D721Med (cell line): ENCODE measurements around the gene ZNF750.

Experiments used
- DNase-seq: peaks from one replicate; pipeline ENCODE4 v3.0.0; 2011; ENCODE audit warnings: low spot score; ENCODE audit not compliant: insufficient read length
- FAIRE-seq: peaks from 2 replicates; lab custom pipeline; 2011; peaks lifted over from hg19 to GRCh38; lab: Jason Lieb, UNC
- TF ChIP-seq, protein P1 (sequence below): IDR thresholded peaks from 2 replicates; pipeline ENCODE4 v1.5.1; 2012; ENCODE audit warnings: mild to moderate bottlenecking, control low read depth; ENCODE audit not compliant: insufficient read depth; ENCODE audit errors: missing control alignments

The ZNF750 gene

GRCh38 chr17:82876602-82877379 lies 37.0 kb upstream of the ZNF750 start:
- TF ChIP-seq, protein P1, sequence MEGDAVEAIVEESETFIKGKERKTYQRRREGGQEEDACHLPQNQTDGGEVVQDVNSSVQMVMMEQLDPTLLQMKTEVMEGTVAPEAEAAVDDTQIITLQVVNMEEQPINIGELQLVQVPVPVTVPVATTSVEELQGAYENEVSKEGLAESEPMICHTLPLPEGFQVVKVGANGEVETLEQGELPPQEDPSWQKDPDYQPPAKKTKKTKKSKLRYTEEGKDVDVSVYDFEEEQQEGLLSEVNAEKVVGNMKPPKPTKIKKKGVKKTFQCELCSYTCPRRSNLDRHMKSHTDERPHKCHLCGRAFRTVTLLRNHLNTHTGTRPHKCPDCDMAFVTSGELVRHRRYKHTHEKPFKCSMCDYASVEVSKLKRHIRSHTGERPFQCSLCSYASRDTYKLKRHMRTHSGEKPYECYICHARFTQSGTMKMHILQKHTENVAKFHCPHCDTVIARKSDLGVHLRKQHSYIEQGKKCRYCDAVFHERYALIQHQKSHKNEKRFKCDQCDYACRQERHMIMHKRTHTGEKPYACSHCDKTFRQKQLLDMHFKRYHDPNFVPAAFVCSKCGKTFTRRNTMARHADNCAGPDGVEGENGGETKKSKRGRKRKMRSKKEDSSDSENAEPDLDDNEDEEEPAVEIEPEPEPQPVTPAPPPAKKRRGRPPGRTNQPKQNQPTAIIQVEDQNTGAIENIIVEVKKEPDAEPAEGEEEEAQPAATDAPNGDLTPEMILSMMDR = no peak
- FAIRE-seq = no peak
- DNase-seq = no peak

DNA sequence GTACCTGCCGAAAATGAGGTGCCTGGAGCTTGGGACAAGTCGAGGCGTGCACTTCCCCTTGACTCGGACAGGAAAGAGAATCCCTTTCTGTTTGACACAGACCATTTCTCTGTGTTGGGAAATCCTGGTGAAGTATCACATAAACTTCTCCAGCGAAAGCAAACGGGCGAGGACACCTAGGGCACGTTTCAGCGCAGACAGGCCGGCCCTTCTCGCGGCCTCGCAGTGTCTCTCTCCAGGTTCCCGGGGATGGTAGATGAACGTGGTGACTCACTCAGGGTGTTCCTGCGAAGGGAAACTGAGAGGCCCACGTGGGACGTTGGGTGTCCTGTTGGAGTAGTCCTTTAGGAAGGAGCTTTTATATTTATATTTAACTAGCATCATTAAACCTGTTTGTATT lies 36.3 kb upstream of the ZNF750 start:
- DNase-seq (no peak), FAIRE-seq (no peak)
- TF ChIP-seq, protein P1 = no peak

DNA sequence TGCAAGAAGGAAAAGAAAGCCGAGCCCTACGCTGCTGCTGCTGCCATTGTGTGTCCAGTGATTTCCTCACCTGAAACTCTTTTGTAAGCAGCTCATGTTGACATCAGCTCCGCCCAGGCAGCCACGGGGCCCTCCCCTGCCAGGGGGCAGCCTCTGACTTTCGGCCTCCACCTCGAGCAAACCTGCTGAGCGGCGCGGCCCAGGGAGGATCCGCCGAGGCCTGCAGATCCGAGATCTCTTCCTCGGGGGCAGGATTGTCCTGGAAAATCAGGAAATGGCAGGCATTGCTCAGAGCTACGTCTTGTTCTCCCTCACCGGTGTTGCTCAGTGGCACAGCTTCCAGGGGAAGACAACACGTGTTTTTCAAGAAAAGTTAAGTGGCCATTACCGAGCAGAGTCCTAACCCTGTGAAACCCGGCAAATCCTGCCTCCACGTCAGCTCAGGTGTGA lies 35.6 kb upstream of the ZNF750 start:
- TF ChIP-seq, protein P1 = no peak
- no peak for FAIRE-seq
- DNase-seq = no peak

DNA sequence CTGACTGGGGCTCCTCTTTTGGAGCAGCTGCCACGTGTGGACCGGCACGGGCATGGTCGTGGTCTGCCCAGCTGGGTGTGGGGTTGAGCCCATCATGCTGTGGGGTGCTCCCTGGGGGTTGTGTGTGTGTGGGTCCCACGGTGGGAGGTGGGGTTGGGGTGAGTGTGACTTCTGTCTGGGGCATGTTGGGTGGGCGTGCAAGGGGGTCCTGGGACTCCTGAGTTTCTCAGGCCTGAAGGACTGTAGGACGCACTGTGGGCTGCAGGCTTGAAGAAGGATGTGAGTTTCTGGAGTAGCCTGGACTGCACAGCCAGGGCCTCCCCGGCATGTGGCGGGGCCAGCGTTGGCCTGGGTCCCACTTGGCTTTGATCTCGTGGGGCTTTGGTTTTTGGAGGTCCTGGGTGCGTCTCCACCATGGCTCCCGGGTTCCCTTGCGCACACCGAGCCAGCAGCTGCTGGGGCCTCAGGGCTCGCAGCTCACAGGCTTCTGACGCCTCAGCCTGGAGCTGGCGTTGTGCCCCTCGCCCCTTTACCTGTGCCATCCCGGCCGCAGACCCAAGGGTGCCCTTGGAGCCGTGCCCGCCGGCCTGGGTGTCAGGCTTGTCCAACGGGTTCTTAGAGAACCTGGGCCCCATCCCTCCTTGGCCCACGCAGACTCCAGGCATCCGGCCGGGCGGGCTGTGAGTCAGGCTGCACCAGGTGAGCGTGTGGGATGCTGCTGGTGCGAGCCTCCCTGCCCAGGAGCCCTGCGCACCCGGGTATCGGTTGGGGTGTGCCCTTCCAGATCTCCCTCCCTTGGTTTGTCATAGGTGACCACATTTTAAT lies 34.4 kb upstream of the ZNF750 start:
- FAIRE-seq (no peak), DNase-seq (no peak)
- TF ChIP-seq, protein P1 = no peak

DNA sequence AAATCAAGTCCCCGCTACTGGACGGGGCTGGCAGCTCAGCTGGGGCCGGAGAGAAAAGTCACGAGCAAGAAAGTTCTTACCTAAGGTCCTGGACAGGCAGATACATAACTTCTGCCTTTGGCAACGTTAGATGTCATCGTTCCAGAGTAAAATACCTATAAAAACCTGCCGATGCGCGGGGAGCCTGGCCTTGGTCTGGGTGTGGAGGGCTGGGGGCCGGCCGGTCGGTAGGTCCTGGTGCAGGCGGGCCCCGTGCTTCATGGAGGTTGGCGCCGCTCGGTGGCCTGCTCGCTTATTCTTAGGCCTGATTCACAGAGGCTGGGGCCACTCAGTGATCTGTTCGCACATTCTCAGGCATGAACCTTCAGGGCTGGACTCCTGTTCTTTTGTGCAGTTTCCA lies 33.7 kb upstream of the ZNF750 start:
- TF ChIP-seq, protein P1 = no peak
- FAIRE-seq (no peak), DNase-seq (no peak)

- no peak for DNase-seq
- no peak for FAIRE-seq
- TF ChIP-seq, protein P1 = no peak
These were observed 33.0 kb upstream of the ZNF750 start for GRCh38 chr17:82872591-82873520.
